HS-5 (cell line): ENCODE data around the gene FADS3.
"Not testable (repeated sequence)": the region's sequence is repeated elsewhere in the genome, so short reads cannot be mapped to it uniquely, and the experiment has no call there.

Source experiments
- DNase-seq: peaks from one replicate; pipeline ENCODE4 v3.0.0-alpha.2; 2012; ENCODE audit warnings: low read depth

The FADS3 gene

GRCh38 chr11:61898247-61898582 is 6.9 kb upstream of the FADS3 start:
- no peak for DNase-seq

GRCh38 chr11:61897387-61898246 is 6.3 kb upstream of the FADS3 start:
- no peak for DNase-seq

- DNase-seq = no peak
Measured at GRCh38 chr11:61896665-61897386, 5.5 kb upstream of the FADS3 start.

GRCh38 chr11:61895718-61896059 is 4.3 kb upstream of the FADS3 start:
- no peak for DNase-seq

GRCh38 chr11:61895046-61895717 is 3.8 kb upstream of the FADS3 start:
- DNase-seq = no peak

GRCh38 chr11:61893981-61894380 is 2.6 kb upstream of the FADS3 start:
- peak; percentile 90 for DNase-seq

DNA sequence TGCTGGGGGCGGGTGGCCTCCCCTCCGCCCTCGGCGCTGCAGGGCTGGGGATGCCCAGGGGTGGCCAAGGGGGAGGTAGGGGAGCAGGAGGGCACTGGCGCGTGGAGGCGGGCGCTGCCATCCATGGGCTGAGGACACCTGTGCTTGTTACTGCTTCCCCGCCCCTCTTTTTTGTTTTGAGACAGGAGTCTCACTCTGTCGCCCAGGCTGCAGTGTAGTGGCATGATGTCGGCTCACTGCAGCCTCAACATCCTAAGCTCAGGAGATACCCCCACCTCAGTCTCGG is 683 bp upstream of the FADS3 start:
- no peak for DNase-seq

DNA sequence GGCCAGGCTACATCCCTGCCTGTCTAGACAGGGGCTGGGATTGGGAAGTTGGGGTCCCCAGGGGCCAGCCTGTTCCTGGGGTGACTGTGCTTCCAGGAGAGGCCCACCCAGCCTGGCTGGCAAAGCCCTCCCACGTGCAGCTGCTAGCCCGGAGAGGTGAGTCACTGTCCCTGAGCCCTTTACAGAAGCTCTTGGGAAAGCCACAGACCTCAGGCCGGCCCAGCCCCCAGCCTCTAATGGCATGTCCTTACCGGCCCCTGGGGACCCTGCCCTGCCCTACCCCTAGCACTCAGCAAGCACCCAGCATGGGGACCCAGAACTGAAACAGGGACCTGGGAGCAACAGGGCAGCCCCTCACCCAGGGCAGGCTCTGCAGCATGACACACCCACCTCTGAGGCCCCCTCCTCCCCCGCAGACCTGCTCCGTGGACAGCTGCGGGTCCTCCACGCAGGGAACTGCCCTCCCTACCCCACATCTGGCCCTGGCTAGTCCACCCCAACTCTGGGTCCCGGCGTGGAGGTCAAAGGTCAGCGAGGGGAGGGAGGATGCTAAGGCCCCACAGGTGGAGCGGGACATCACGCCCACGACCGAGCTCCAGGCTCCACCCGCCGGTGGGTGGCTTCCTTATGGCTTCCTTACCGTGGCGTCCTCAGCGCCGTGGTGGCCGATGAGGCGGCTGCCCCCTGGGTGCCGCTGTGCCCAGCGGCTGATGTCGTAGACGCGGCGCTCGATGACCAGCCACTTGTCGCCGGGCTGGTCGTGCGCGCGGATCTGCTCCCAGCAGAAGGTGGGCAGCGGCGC is 615 bp downstream of the FADS3 start:
- peak; percentile 51 for DNase-seq

DNA sequence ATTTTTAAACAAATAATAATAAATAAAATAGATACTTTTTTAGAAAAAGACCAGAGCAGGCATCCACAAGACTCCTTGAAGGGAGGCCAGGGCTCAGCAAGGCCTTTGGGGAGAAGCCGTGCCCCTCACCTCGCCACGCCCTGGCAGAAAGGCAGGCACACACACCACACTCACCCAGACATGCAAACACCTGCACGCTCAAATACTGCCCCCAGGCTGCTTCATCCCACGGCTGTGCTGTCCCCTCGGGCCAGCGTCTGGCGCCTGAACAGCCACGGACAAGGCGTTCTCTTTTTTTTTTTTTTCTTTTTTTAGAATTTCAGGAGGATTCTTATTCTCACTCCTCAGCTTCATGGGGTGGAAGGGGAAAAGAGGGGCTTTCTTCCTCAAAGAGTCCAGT is 1.5 kb downstream of the FADS3 start:
- no peak for DNase-seq

DNA sequence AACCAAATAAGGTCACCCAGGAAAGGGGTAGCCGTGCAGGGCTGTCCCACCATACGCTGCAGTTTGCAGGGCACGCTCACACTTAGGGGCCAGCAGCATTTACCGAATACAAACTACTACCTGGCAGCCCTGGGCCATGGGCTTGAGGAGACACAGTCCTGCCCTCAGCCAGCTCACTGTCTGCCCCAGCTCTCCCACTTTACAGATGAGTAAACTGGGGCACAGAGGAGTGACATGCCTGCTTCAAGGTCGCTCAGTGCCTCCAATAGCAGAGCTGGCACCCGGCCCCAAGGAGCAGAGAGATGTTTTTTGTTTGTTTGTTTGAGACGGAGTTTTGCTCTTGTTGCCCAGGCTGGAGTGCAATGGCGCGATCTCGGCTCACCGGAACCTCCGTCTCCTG is 2.8 kb downstream of the FADS3 start:
- DNase-seq = no peak

- peak; percentile 89 for DNase-seq
Measured at GRCh38 chr11:61887839-61888494, 3.4 kb downstream of the FADS3 start.

GRCh38 chr11:61886643-61887042 is 4.7 kb downstream of the FADS3 start:
- DNase-seq = no peak

- no peak for DNase-seq
Measured at GRCh38 chr11:61885784-61886580, 5.4 kb downstream of the FADS3 start.

GRCh38 chr11:61885166-61885778 is 6.1 kb downstream of the FADS3 start:
- DNase-seq = no peak

GRCh38 chr11:61883947-61884346 is 7.4 kb downstream of the FADS3 start:
- DNase-seq = no peak

DNA sequence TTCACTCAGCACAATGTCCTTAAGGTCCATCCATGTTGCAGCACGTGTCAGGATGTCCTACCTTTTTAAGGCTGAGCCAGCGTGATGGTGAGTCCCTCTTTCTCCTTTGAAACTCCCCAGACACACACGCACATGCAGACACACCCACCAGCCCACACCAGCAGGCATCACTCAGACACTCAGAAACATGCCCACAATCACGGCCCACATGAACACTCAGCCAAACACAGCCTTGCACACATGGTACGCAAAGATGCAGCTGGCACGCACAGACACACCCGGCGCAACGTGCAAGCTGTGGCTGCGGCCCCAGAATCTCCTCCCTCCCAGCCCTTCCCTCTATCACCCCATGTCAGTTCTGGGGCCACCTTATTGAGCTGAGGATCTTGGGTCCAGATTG is 8.0 kb downstream of the FADS3 start:
- no peak for DNase-seq

DNA sequence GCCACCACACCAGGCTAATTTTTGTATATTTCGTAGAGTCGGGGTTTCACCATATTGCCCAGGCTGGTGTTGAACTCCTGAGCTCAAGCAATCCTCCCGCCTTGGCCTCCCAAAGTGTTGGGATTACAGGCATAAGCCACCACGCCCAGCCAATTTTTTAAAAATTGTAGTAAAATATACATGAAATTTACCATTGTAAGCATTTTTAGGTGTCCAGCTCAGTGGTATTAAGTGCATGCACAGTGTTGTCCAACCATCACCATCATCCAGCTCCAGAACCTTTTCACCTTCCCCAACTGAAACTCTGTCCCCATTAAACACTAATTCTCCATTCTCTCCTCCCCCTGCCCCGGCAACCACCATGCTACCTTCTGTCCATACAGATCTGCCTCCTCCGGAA is 8.5 kb downstream of the FADS3 start:
- no peak for DNase-seq

GRCh38 chr11:61882267-61882666 is 9.1 kb downstream of the FADS3 start:
- DNase-seq = not testable (repeated sequence)

DNA sequence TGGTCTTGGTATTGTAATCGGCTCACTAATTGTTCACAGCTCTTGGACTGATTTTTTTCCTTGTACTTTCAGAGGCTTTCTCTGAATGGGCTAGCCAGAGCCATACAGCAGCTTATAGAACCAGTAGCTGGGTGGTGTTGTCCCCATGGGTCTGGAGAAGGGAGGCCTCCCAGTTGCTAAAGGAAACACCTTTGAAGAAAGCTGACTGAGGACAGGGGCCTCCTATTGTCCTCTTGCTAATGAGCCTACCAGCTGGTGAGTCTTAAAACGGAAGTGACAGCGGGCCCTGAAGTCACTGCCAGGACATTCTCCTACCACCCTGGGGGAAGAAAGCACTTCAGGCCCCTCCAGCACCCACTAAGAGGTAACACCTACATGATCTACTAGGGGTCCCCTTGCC is 9.9 kb downstream of the FADS3 start:
- no peak for DNase-seq

- DNase-seq = no peak
Measured at GRCh38 chr11:61880454-61880853, 10.9 kb downstream of the FADS3 start.

DNA sequence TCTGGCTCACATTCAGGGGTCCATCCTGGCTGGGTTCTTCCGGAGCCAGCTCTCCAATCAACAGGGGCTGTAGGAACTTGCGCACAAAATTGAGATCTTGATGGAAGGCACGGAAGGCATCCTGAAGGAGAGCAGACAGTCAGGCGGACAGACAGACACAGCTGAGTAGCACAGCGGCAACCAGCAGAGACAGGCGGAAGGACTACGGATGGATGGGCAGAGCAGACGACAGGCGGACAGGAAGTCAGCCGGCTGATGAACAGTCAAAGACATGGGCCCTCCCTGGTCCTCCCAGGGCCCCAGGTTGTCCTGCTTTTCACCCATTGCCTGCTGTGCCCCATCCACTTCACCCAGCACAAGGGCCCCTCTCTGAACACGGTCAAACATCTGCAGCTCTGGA is 11.3 kb downstream of the FADS3 start:
- no peak for DNase-seq
